Measurements from ENCODE around the gene ARSK. TPM values are rescaled to one million over a fixed set of nuclear protein-coding genes. Genes with fewer than 3 reads are reported as not detected.

Gene ARSK
- total RNA-seq, result 10 to 100 TPM in 2 of 4 donors, 1 to 10 TPM in 2; 4.1 to 28.2 (median 12.9) TPM

GRCh38 chr5:95554647-95555548 lies at the start of gene ARSK, which contains the start of gene SKIC3:
ARSK (plus strand) TSS chr5:95555101; CDS start chr5:95555279, 178 bp downstream.
SKIC3 (minus strand) TSS chr5:95554977; CDS start chr5:95547150, 7,827 bp downstream.
- intact Hi-C loops (cut with DNase I; ENCODE audit: low total_unique reads), result no loop called here

GRCh38 chr5:95508550-95508949 lies 46.4 kb upstream of the ARSK start:
- DNase-seq, result no peak
- H3K9me3 ChIP-seq, result no peaks in the 10 kb centered on the region
- H3K4me1 ChIP-seq, result no peaks in the 10 kb centered on the region
- H3K4me3 ChIP-seq, result no peak overlapping the region
- H3K36me3 ChIP-seq, result no peaks in the 10 kb centered on the region
- intact Hi-C loops (cut with DNase I; ENCODE audit: low total_unique reads), result no loop called here
- H3K27ac ChIP-seq, result no peak overlapping the region
- no peaks in the 10 kb centered on the region for H3K27me3 ChIP-seq
- TF ChIP-seq CTCF (IDR thresholded peaks at IDR 0.05), result no peak

More at GRCh38 chr5:95554647-95555548, at the start of gene ARSK, which contains the start of gene SKIC3:
- Histone ChIP-seq H3K36me3 (no peaks in the 10 kb centered on the region), H3K27ac (peak within 1 kb of the TSS; percentile 80 to 89), H3K4me1 (peaks cover 0 to 5% of the 10 kb centered on the region in 2 donors), H3K4me3 (peak within 1 kb of the TSS; percentile 54 to 75), H3K9me3 (no peaks in the 10 kb centered on the region), H3K27me3 (no peaks in the 10 kb centered on the region)
- peak; percentile 94 to 96 for DNase-seq
- TF ChIP-seq CTCF (IDR thresholded peaks at IDR 0.05) (peak in 3 of 4 experiments; percentile 28 to 47 (median 43)), POLR2A (IDR thresholded peaks at IDR 0.05) (peak; percentile 78 to 81)

GRCh38 chr5:95511606-95512005 lies 43.3 kb upstream of the ARSK start:
- DNase-seq, result no peak
- H3K27me3 ChIP-seq, result no peaks in the 10 kb centered on the region
- TF ChIP-seq CTCF (IDR thresholded peaks at IDR 0.05) (no peak), POLR2A (IDR thresholded peaks at IDR 0.05) (no peak)
- no peaks in the 10 kb centered on the region for H3K4me1 ChIP-seq
- H3K9me3 ChIP-seq, result no peaks in the 10 kb centered on the region
- H3K4me3 ChIP-seq, result no peak overlapping the region
- no peaks in the 10 kb centered on the region for H3K36me3 ChIP-seq
- no peak overlapping the region for H3K27ac ChIP-seq
- intact Hi-C loops (cut with DNase I; ENCODE audit: low total_unique reads), result no loop called here

GRCh38 chr5:95518417-95518816 lies 36.5 kb upstream of the ARSK start:
- H3K4me1 ChIP-seq, result no peaks in the 10 kb centered on the region
- TF ChIP-seq POLR2A (IDR thresholded peaks at IDR 0.05) (no peak), CTCF (IDR thresholded peaks at IDR 0.05) (no peak)
- DNase-seq, result no peak
- intact Hi-C loops (cut with DNase I; ENCODE audit: low total_unique reads), result no loop called here
- peaks cover 0 to 3% of the 10 kb centered on the region in 2 donors for H3K36me3 ChIP-seq
- no peak overlapping the region for H3K27ac ChIP-seq
- no peak overlapping the region for H3K4me3 ChIP-seq
- no peaks in the 10 kb centered on the region for H3K9me3 ChIP-seq
- no peaks in the 10 kb centered on the region for H3K27me3 ChIP-seq

- no peak for DNase-seq
- Histone ChIP-seq H3K4me1 (no peaks in the 10 kb centered on the region), H3K27ac (no peak overlapping the region), H3K27me3 (no peaks in the 10 kb centered on the region), H3K9me3 (no peaks in the 10 kb centered on the region), H3K36me3 (peaks cover 0 to 3% of the 10 kb centered on the region in 2 donors), H3K4me3 (no peak overlapping the region)
- no peak for TF ChIP-seq CTCF (IDR thresholded peaks at IDR 0.05)
- no peak for TF ChIP-seq POLR2A (IDR thresholded peaks at IDR 0.05)
- intact Hi-C loops (cut with DNase I; ENCODE audit: low total_unique reads), result no loop called here
These were observed 35.8 kb upstream of the ARSK start for GRCh38 chr5:95519151-95519550.

All from uterus (tissue), 4 donors.